Esophagus muscularis mucosa (tissue), 3 donors: Measurements from ENCODE around the gene TACC2.

ENCODE experiments used
- CTCF ChIP-seq, 3 experiments: fragments of 200-600 bp in 2 of 3; fragments of 450-650 bp in 1 of 3; sonication (generic) in 2 of 3; IDR thresholded peaks; one replicate each; pipeline ENCODE4 v1.5.1; 2017 to 2019; ENCODE audit warnings: antibody characterized with exemption in 3 of 3, mild to moderate bottlenecking in 2 of 3, moderate library complexity in 1 of 3
- POLR2A ChIP-seq: fragments of 450-650 bp; IDR thresholded peaks from one replicate; pipeline ENCODE4 v1.6.1; 2017; ENCODE audit warnings: antibody characterized with exemption, moderate library complexity, mild to moderate bottlenecking, low read depth

GRCh38 chr10:122234416-122234815 is 245.5 kb downstream of the TACC2 start:
- TF ChIP-seq CTCF (IDR thresholded peaks at IDR 0.05) (no peak), POLR2A (no peak)
